Mucosa of descending colon (tissue), 3 donors: Measurements from ENCODE around the gene ZCCHC4. TPM values are rescaled to one million over a fixed set of nuclear protein-coding genes. Genes with fewer than 3 reads are reported as not detected.

Experiments
- ATAC-seq: fragments of 200-7000 bp; cut with Tn5 transposase; one replicate; pipeline ENCODE4 v1.9.1; 2020; ENCODE audit warnings: mild to moderate bottlenecking, moderate library complexity
- DNase-seq, 3 donors: peaks; one replicate each; pipeline ENCODE4 v3.0.0-alpha.2; 2020
- H3K36me3 ChIP-seq: fragments of 200-600 bp; one replicate; pipeline ENCODE4 v1.8.0; 2021; ENCODE audit warnings: low read depth, mild to moderate bottlenecking
- H3K4me1 ChIP-seq: fragments of 200-600 bp; one replicate; pipeline ENCODE4 v1.8.0; 2021; ENCODE audit warnings: low read depth, mild to moderate bottlenecking
- H3K4me3 ChIP-seq: fragments of 200-600 bp; one replicate; pipeline ENCODE4 v1.8.0; 2021; ENCODE audit warnings: mild to moderate bottlenecking
- H3K9me3 ChIP-seq: fragments of 200-600 bp; one replicate; pipeline ENCODE4 v1.8.0; 2021; ENCODE audit warnings: mild to moderate bottlenecking
- CTCF ChIP-seq: fragments of 200-600 bp; IDR thresholded peaks from one replicate; pipeline ENCODE4 v1.8.0; 2022; ENCODE audit warnings: antibody characterized with exemption, mild to moderate bottlenecking
- intact Hi-C, 2 donors: fragments of 100-400 bp; cut with DNase I in 1 of 2; cut with micrococcal nuclease in 1 of 2; formaldehyde crosslinking; loops; one replicate each; pipeline versions ENCODE4 v1.11.0 to v1.11.1; 2022; cut with DNase I, micrococcal nuclease
- total RNA-seq, 3 donors: library from RNA; stranded (reverse); fragmentation: NEBNext Ultra II Directional in 2 of 3; extraction: Animal tissue kit (Norgen Biotek cat#: 25700) in 2 of 3; gene quantifications; one replicate each; pipeline versions ENCODE4 v1.2.1 to v1.2.4, GENCODE V29; 2021 to 2023
- donor health status: DM: no; HTN: no; CAD: no; lungs with moderate emphysema.
- donor health status: DM: no; HTN: no; CAD: no.
- donor health status: DM: no; HTN: yes; CAD: no.

The ZCCHC4 gene
- total RNA-seq, 3 donors from 2014 or later: 6.0 to 12.6 (median 9.2) TPM

- TF ChIP-seq CTCF: no peak
- DNase-seq: no peak
Observed at GRCh38 chr4:25302626-25303025, 9.9 kb upstream of the ZCCHC4 start.

GRCh38 chr4:25303578-25303977 lies 9.0 kb upstream of the ZCCHC4 start:
- no peak for TF ChIP-seq CTCF
- Histone ChIP-seq H3K36me3 (no peaks in the 10 kb centered on the region), H3K4me1 (peaks cover 7% of the 10 kb centered on the region), H3K4me3 (no peak overlapping the region), H3K9me3 (no peaks in the 10 kb centered on the region)
- DNase-seq (no peak), ATAC-seq (no peak)
- intact Hi-C loops: no loop called here

More at GRCh38 chr4:25302626-25303025, 9.9 kb upstream of the ZCCHC4 start:
- H3K36me3 ChIP-seq: no peaks in the 10 kb centered on the region
- H3K9me3 ChIP-seq: no peaks in the 10 kb centered on the region
- no peak for ATAC-seq
- peaks cover 7% of the 10 kb centered on the region for H3K4me1 ChIP-seq
- H3K4me3 ChIP-seq: no peak overlapping the region
- intact Hi-C loops: no loop called here

- no peak for TF ChIP-seq CTCF
- no peaks in the 10 kb centered on the region for H3K36me3 ChIP-seq
- ATAC-seq (no peak), DNase-seq (no peak)
- H3K4me1 ChIP-seq: no peaks in the 10 kb centered on the region
- intact Hi-C loops: no loop called here
- H3K9me3 ChIP-seq: no peaks in the 10 kb centered on the region
- H3K4me3 ChIP-seq: no peak overlapping the region
Observed at GRCh38 chr4:25306518-25307057, 6.0 kb upstream of the ZCCHC4 start.

- Histone ChIP-seq H3K4me3 (no peak overlapping the region), H3K4me1 (no peaks in the 10 kb centered on the region), H3K9me3 (no peaks in the 10 kb centered on the region), H3K36me3 (no peaks in the 10 kb centered on the region)
- intact Hi-C loops: no loop called here
- no peak for DNase-seq
- no peak for TF ChIP-seq CTCF
- no peak for ATAC-seq
Observed at GRCh38 chr4:25307596-25307995, 5.0 kb upstream of the ZCCHC4 start.

GRCh38 chr4:25308306-25308705 lies 4.3 kb upstream of the ZCCHC4 start:
- Histone ChIP-seq H3K4me3 (no peak overlapping the region), H3K36me3 (no peaks in the 10 kb centered on the region), H3K4me1 (peaks cover 2% of the 10 kb centered on the region), H3K9me3 (no peaks in the 10 kb centered on the region)
- intact Hi-C loops: no loop called here
- ATAC-seq (no peak), DNase-seq (no peak)
- TF ChIP-seq CTCF: no peak

- H3K4me3 ChIP-seq: no peak overlapping the region
- no peak for ATAC-seq
- intact Hi-C loops: no loop called here
- H3K9me3 ChIP-seq: no peaks in the 10 kb centered on the region
- DNase-seq: no peak
- TF ChIP-seq CTCF: no peak
- no peaks in the 10 kb centered on the region for H3K36me3 ChIP-seq
- peaks cover 6% of the 10 kb centered on the region for H3K4me1 ChIP-seq
Observed at GRCh38 chr4:25308761-25309160, 3.8 kb upstream of the ZCCHC4 start.
